Adipose tissue (tissue), 3 donors: ENCODE results near the gene SELENOP. TPM values are rescaled to one million over a fixed set of nuclear protein-coding genes. Genes with fewer than 3 reads are reported as not detected.

Experiments
- H3K27ac ChIP-seq: one replicate; pipeline ENCODE4 v1.5.1; 2013; ENCODE audit warnings: low read depth, low read length
- WGBS, 3 donors: extraction: QIAGEN DNeasy Blood & Tissue Kit; methylation state at CpG; one replicate each; pipeline ENCODE4 v1.1.7; 2013; 5-methylcytosine and 5-hydroxymethylcytosine counted together
- polyA plus RNA-seq, 3 donors: library from polyadenylated mRNA; stranded (reverse); fragments of 200-250 nt; gene quantifications; one replicate each; pipeline ENCODE4 v1.2.3, GENCODE V29; 2013
- donor health status: healthy with polysubstance abuse.
- donor health status: Bipolar disorder and iron deficiency.
- donor health status: healthy.

Gene SELENOP
- polyA plus RNA-seq, 3 donors = 83.3 to 442 (median 228) TPM

GRCh38 chr5:42804717-42805339 lies 6.9 kb downstream of the SELENOP start:
- H3K27ac ChIP-seq = no peak overlapping the region
- WGBS, 3 donors = 96 to 98% (median 96%) methylated on average over 4 of the region's 4 CpGs

- no peak overlapping the region for H3K27ac ChIP-seq
- WGBS, 3 donors = 88 to 95% (median 91%) methylated on average over 6 of the region's 6 CpGs
Measured at GRCh38 chr5:42801516-42802166, 10.1 kb downstream of the SELENOP start.

DNA sequence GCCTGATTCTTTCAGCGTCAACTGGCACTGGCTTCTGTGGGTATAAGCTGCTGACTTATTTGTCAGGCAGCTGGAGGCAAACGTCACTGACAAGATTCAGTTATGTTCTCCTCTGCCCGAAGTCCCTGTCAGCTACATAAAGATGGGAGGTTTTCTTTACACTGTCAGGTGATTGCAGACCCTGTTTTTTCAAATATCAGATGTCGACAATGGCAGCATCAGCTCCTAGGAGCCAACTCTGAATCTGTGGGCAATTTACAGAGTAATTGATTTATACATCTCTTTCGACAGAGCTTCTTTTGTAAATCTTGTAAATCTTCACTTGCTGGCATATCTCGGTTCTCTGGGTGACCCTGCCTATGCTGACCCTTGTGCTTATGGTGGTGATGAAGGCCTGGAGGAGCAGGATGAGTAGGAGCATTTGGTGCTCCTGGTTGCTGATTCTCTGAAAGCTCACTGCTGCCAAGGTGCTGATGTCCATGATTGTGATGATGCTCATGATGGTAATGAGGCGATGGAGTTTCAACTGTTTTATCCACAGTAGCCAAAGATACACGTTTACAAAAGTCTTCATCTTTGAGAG lies 10.9 kb downstream of the SELENOP start:
- no peak overlapping the region for H3K27ac ChIP-seq
- WGBS, 3 donors = 79 to 86% (median 81%) methylated on average over 8 of the region's 8 CpGs

- WGBS, 3 donors = 91 to 94% (median 92%) methylated on average over 9 of the region's 9 CpGs
- no peak overlapping the region for H3K27ac ChIP-seq
Measured at GRCh38 chr5:42799668-42800114, 12.0 kb downstream of the SELENOP start.

- H3K27ac ChIP-seq = no peak overlapping the region
Measured at GRCh38 chr5:42799241-42799608, 12.5 kb downstream of the SELENOP start.

DNA sequence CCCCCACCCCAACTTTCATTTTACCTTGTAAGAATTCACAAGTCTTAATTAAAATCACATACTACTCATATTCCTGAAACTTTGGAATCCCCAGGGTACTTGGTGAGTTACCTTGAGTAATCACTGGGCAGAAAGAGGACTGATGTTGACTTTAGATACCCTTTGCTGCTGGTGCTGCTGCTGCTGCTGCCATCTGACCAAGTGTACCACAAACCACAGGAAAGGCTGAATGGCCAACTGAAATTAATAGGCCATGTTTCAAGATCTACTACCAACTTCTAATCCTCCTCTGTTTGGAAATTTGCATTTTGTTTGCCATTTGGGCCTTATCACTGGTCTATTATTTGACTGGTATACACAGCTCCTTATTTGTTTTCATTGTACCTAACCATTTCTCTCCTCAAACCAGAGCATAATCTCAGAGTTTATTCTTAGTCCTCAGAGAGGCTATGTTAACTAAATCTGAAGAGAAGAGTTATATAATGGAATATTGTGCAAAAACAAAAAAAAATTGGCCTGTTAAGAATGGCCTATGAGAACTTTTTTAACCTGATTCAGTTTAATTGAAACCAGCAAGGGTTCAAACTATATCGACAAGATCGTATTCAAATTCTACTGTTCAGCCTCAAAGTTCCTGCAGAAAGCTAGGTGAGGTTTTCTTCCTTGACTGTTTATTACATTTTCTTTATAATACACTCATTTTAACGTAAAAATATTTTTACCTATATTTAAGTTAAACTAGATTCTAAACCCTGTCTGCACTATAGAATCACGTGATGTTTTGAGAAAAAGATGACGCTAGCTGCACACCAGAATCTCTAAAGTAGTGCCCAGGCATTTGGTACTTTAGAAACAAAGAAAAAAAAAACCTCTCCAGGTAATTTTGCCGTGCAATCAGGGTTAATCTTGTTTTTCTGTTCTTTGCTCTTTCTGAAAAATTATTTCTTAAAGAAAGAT lies 13.1 kb downstream of the SELENOP start:
- 90 to 94% (median 93%) methylated on average over 6 of the region's 6 CpGs for WGBS, 3 donors
- no peak overlapping the region for H3K27ac ChIP-seq

DNA sequence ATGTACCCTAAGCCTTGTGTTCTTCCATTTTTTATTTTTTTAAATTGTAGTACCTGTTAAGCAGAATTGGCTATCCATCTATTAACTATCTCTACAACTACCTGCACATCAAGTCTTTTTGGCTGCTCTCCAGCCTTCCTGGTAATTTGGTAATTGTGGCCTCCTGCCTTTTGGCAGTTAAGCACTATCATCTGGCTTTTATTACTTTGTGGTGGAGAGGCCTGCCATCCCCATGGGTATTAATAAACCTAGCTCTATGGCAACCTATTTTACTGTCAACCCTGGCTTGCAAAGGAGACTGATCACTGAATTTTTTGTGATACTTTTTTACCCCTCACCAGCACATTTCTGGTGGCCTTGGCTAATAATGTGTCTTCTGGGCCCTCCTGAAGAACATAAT lies 20.5 kb downstream of the SELENOP start:
- H3K27ac ChIP-seq = no peak overlapping the region

- H3K27ac ChIP-seq = no peak overlapping the region
- WGBS, 3 donors = 91 to 94% (median 93%) methylated on average over 1 of the region's 1 CpG
Measured at GRCh38 chr5:42787845-42788244, 23.8 kb downstream of the SELENOP start.

DNA sequence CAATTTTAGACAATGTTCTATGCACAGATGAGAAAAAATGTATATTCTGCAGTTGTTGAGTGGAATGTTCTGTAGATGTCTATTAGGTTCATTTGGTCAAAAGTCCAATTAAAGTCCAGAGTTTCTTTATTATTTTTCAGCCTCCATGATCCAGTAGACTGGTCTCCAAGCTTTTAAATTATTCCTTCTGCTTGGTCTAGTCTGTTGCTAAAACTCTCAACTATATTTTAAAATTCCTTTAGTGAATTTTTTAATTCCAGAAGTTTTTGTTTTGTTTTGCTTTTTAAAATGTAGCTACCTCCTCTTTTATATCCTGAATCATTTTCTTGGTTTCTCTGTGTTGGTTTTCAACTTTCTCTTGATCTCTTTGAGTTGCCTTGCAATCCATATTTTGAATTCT lies 24.6 kb downstream of the SELENOP start:
- no peak overlapping the region for H3K27ac ChIP-seq

DNA sequence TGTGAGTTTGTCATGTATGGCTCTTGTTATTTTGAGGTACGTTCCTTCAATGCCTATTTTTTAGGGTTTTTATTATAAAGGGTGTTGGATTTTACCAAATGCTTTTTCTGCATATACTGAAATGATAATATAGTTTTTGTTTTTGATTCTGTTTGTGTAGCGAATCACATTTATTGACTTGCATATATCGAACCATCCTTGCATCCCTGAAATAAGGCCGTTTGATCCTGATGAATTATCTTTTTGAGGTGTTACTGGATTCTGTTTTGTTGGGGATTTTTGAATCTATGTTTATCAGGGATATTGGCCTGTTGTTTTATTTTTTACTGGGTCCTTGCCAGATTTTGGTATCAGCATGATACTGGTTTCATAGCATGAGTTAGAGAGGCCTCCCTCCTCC lies 25.9 kb downstream of the SELENOP start:
- 96 to 98% (median 96%) methylated on average over 4 of the region's 4 CpGs for WGBS, 3 donors
- no peak overlapping the region for H3K27ac ChIP-seq

DNA sequence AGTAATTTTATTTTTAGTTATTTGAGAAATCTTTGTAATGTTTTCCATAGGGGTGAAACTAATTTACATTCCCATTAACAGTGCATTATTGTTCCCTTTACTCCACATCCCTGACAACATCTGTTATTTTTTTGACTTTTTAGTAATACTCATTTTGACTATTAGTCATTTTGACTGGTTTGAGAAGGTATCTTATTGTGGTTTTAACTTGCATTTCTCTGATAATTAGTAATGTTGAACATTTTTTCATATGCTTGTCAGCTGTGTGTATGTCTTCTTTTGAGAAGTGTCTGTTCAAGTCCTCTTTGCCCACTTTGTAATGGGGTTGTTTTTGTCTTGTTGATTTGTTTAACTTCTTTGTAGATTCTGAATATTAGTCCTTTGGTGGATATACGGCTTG lies 27.6 kb downstream of the SELENOP start:
- H3K27ac ChIP-seq = no peak overlapping the region
- 88 to 91% (median 88%) methylated on average over 1 of the region's 1 CpG for WGBS, 3 donors

DNA sequence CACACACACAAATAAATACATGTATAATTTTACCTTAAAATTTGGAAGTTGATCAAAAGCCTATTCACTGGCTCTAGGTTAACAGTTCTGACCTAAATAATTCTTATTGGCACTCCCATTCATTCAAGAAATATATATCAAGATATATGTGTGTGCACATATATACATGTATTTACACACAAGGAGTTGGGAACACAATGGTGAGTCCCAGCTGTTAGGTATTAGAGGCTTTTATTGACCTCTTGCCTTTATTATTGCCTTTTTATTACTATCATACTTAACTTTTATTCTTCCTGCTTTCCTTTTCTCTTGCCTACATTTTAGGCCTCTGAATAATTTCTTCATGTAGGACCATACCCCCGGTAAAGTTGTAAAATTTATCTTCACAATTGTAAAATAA lies 30.1 kb downstream of the SELENOP start:
- no peak overlapping the region for H3K27ac ChIP-seq
- 88 to 92% (median 89%) methylated on average over 1 of the region's 1 CpG for WGBS, 3 donors

DNA sequence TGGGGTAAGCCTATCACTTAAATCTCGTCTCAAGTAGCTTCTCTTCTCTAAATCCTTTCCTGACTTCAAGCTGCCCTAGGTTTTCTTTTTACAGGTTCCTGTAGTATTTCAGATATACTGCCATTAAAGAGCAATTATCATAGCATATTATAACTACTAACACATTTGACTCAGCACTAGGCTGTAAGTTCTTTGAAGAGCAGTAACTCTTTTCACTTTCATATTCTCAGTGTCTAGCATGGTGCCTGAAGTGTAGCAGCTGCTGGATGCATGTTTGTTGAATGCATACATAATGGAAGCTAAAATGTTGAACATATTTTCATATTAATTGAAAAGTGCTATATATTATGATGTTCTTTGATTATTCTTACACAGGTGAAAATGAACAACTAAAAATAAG lies 32.6 kb downstream of the SELENOP start:
- WGBS, 3 donors = 78 to 84% (median 79%) methylated on average over 1 of the region's 1 CpG

GRCh38 chr5:42772265-42772993 lies 39.3 kb downstream of the SELENOP start:
- WGBS, 3 donors = 57 to 74% (median 60%) methylated on average over 13 of the region's 13 CpGs

More for the DNA sequence above, 32.6 kb downstream of the SELENOP start:
- no peak overlapping the region for H3K27ac ChIP-seq

DNA sequence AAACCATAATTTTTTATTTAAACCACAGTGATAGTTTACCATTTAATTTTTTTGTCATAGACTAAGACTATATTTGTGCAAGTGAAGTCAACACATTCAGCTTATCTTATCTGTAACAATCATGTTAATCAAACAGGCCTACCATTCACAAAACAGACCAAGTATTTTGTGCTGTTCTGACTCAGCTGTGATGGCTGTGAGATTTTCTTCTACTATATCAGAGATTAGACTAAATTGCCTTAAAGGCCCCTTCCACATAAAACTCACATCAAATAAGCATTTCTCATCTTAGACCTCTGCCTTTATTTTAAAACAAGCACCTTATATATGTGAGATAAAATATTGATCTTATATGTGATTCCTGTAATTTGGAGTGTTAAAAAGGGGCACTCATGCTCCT lies 41.7 kb downstream of the SELENOP start:
- H3K27ac ChIP-seq = no peak overlapping the region

More at GRCh38 chr5:42772265-42772993, 39.3 kb downstream of the SELENOP start:
- no peak overlapping the region for H3K27ac ChIP-seq

- H3K27ac ChIP-seq = no peak overlapping the region
- 13 to 45% (median 36%) methylated on average over 1 of the region's 1 CpG for WGBS, 3 donors
Measured at GRCh38 chr5:42768106-42768504, 43.6 kb downstream of the SELENOP start.

GRCh38 chr5:42767491-42768105 lies 44.1 kb downstream of the SELENOP start:
- no peak overlapping the region for H3K27ac ChIP-seq
- 32 to 41% (median 34%) methylated on average over 3 of the region's 3 CpGs for WGBS, 3 donors

DNA sequence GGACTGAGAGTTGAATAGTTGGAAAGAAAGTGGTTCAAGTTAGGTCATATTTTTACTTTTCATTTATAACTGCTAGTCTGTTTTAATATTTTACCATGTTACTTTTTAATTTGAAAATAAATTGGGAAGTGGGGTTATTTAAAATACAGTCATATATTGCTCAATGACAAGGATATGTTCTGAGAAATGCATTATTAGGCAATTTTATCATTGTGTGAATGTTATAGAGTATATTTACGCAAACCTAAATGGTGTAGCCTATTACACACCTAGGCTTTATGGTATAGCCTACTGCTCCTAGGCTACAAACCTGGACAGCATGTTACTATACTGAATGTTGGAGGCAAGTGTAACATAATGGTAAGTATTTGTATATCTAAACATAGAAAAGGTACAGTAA lies 49.9 kb downstream of the SELENOP start:
- WGBS, 3 donors = 86 to 93% (median 89%) methylated on average over 1 of the region's 1 CpG
- no peak overlapping the region for H3K27ac ChIP-seq
